ENCODE measurements around the gene TEX2. TPM values are rescaled to one million over a fixed set of nuclear protein-coding genes. Genes with fewer than 3 reads are reported as not detected.

TEX2 gene
- total and polyA plus RNA-seq, 2 of the 13 experiments (the other 11 are each of a cell fraction or from before 2014, with no cell fraction given): 21.4 to 37.7 TPM

DNA sequence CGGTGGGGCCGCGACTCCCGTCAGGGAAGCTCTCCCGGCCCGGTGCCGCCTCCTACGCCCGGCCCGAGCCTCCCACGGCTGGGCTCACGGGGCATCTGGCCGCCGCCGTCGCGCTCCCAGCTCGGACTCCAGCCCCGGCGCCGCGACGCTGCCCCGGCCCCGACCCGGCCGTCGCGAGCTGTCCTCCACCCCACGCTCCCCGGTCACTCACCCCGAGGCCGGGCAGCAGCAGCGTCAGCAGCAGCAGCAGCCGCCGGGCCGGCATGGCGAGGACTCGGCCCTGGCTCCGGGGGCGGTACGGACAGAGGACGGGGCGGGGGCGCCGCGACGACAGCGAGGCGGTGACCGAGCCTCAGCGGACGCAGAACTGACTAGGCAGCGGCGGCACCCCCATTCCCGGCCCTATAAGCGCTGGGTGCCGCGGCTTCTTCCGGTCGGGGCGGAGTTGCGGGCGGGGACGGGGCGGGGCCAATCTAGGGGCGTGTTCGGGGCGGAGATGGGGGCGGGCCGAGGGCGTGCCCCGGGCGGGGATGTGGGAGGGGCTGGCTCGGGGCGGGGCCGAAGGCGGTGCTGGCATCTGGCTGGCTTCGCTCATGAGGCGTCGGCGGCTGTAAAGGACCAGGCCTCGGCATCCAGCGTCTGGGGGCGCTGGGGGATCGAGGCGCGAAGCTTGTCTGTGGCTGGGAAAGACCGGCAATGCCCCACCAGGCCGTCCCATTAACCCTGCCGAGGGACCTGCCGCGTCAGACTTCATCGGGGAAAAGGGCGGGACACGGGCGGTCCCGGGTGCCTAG is 133.1 kb downstream of the TEX2 start, which contains the start of gene ERN1 (continued):
- peak; percentile 76 for TF ChIP-seq ZHX1 (CRISPR knock-in tag; IDR thresholded peaks at IDR 0.05; ENCODE audit: low read depth)
- TF ChIP-seq PHF20 (CRISPR knock-in tag; IDR thresholded peaks at IDR 0.05): peak; percentile 63
- no peak for TF ChIP-seq ZNF282 (IDR thresholded peaks at IDR 0.05; ENCODE audit: partially characterized antibody)
- peak; percentile 46 for TF ChIP-seq HIVEP1 (CRISPR knock-in tag; IDR thresholded peaks at IDR 0.05)
- no peak for TF ChIP-seq MAFG (CRISPR knock-in tag; IDR thresholded peaks at IDR 0.05)
- TF ChIP-seq SATB2 (CRISPR knock-in tag; IDR thresholded peaks at IDR 0.05): no peak
- peak; percentile 76 for TF ChIP-seq TARDBP (CRISPR knock-in tag; IDR thresholded peaks at IDR 0.05)
- TF ChIP-seq DMTF1 (CRISPR knock-in tag; IDR thresholded peaks at IDR 0.05): no peak
- TF ChIP-seq BRD4 (CRISPR knock-in tag; IDR thresholded peaks at IDR 0.05): no peak
- TF ChIP-seq ZNF350 (CRISPR knock-in tag; IDR thresholded peaks at IDR 0.05; ENCODE audit: borderline replicate concordance, low read depth): peak; percentile 40; the same call in 1 of the 2 replicates
- TF ChIP-seq ZBTB39 (CRISPR knock-in tag; IDR thresholded peaks at IDR 0.05): peak; percentile 82
- peak; percentile 90 for TF ChIP-seq TSC22D2 (CRISPR knock-in tag; IDR thresholded peaks at IDR 0.05; ENCODE audit: borderline replicate concordance)
- TF ChIP-seq AHDC1 (CRISPR knock-in tag; IDR thresholded peaks at IDR 0.05; ENCODE audit: borderline replicate concordance): peak; percentile 35; the same call in 1 of the 2 replicates
- TF ChIP-seq ZNF44 (CRISPR knock-in tag; IDR thresholded peaks at IDR 0.05): no peak
- no peak for TF ChIP-seq TBL1XR1 (IDR thresholded peaks at IDR 0.05; ENCODE audit: borderline replicate concordance, low read length, partially characterized antibody)
- TF ChIP-seq ZNF550 (CRISPR knock-in tag; IDR thresholded peaks at IDR 0.05; ENCODE audit: borderline replicate concordance): no peak

Data from HepG2 (cell line).